H9 (cell line): Measurements from ENCODE around the gene MLC1. TPM values are rescaled to one million over a fixed set of nuclear protein-coding genes. Genes with fewer than 3 reads are reported as not detected.

ENCODE experiments used
- DNase-seq: peaks from one replicate; pipeline ENCODE4 v3.0.0-alpha.2; 2017
- H2AFZ ChIP-seq: one replicate; pipeline ENCODE4 v1.6.1; 2013; ENCODE audit warnings: mild to moderate bottlenecking, low read length, control low read depth, moderate library complexity
- H2AK5ac ChIP-seq: 2 replicates; pipeline ENCODE4 v1.6.1; 2013; ENCODE audit warnings: low read length, control low read depth, mixed read lengths; ENCODE audit not compliant: insufficient read length
- H2BK120ac ChIP-seq: one replicate; pipeline ENCODE4 v1.6.1; 2013; ENCODE audit warnings: low read depth, mild to moderate bottlenecking, low read length, control low read depth, inconsistent platforms; ENCODE audit not compliant: poor library complexity, severe bottlenecking
- H2BK12ac ChIP-seq: 2 replicates; pipeline ENCODE4 v1.6.1; 2013; ENCODE audit warnings: low read length, control low read depth, mixed read lengths, low read depth; ENCODE audit not compliant: insufficient read length
- H2BK15ac ChIP-seq: 2 replicates; pipeline ENCODE4 v1.6.1; 2013; ENCODE audit warnings: low read depth, low read length, control low read depth
- H2BK20ac ChIP-seq: one replicate; pipeline ENCODE4 v1.6.1; 2013; ENCODE audit warnings: low read depth, mild to moderate bottlenecking, low read length, control low read depth, inconsistent platforms; ENCODE audit not compliant: poor library complexity, severe bottlenecking
- H2BK5ac ChIP-seq: 2 replicates; pipeline ENCODE4 v1.6.1; 2013; ENCODE audit warnings: low read length, control low read depth, mixed read lengths; ENCODE audit not compliant: insufficient read length
- H3K14ac ChIP-seq: 2 replicates; pipeline ENCODE4 v1.6.1; 2013; ENCODE audit warnings: low read length, control low read depth; ENCODE audit not compliant: insufficient read depth
- H3K18ac ChIP-seq: 2 replicates; pipeline ENCODE4 v1.6.1; 2013; ENCODE audit warnings: low read depth, mild to moderate bottlenecking, mixed read lengths, low read length, control low read depth; ENCODE audit not compliant: insufficient read length
- H3K23ac ChIP-seq: 2 replicates; pipeline ENCODE4 v1.6.1; 2013; ENCODE audit warnings: low read length, control low read depth, mixed read lengths, low read depth; ENCODE audit not compliant: insufficient read length
- H3K23me2 ChIP-seq: 2 replicates; pipeline ENCODE4 v1.6.1; 2013; ENCODE audit warnings: low read depth, mild to moderate bottlenecking, mixed read lengths, low read length, control low read depth; ENCODE audit not compliant: insufficient read length, poor library complexity, severe bottlenecking
- H3K27ac ChIP-seq: 2 replicates; pipeline ENCODE4 v1.5.1; 2013; ENCODE audit warnings: low read length, control low read depth, mixed read lengths, low read depth; ENCODE audit not compliant: insufficient read length
- H3K27me3 ChIP-seq: 2 replicates; pipeline ENCODE4 v1.6.1; 2013; ENCODE audit warnings: low read length, control low read depth, inconsistent platforms; ENCODE audit not compliant: insufficient read depth
- H3K4ac ChIP-seq: 2 replicates; pipeline ENCODE4 v1.6.1; 2013; ENCODE audit warnings: low read depth, mild to moderate bottlenecking, control low read depth, inconsistent platforms, low read length, moderate library complexity
- H3K4me1 ChIP-seq: 2 replicates; pipeline ENCODE4 v1.6.1; 2013; ENCODE audit warnings: low read length, control low read depth, inconsistent platforms; ENCODE audit not compliant: insufficient read depth
- H3K4me2 ChIP-seq: 2 replicates; pipeline ENCODE4 v1.6.1; 2013; ENCODE audit warnings: low read length, control low read depth, mixed read lengths; ENCODE audit not compliant: insufficient read length, insufficient read depth
- H3K56ac ChIP-seq: 2 replicates; pipeline ENCODE4 v1.6.1; 2013; ENCODE audit warnings: low read depth, mild to moderate bottlenecking, mixed read lengths, low read length, control low read depth; ENCODE audit not compliant: insufficient read length
- H3K79me1 ChIP-seq: 2 replicates; pipeline ENCODE4 v1.6.1; 2013; ENCODE audit warnings: low read depth, mild to moderate bottlenecking, moderate library complexity, low read length, control low read depth, inconsistent platforms; ENCODE audit not compliant: insufficient read depth, poor library complexity, severe bottlenecking
- H3K79me2 ChIP-seq: 2 replicates; pipeline ENCODE4 v1.6.1; 2013; ENCODE audit warnings: low read length, control low read depth, inconsistent platforms; ENCODE audit not compliant: insufficient read depth
- H3K9ac ChIP-seq: 2 replicates; pipeline ENCODE4 v1.6.1; 2013; ENCODE audit warnings: low read length, control low read depth, mixed read lengths; ENCODE audit not compliant: insufficient read length; ENCODE audit errors: extremely low read depth
- H3K9me3 ChIP-seq: one replicate; pipeline ENCODE4 v1.6.1; 2013; ENCODE audit warnings: low read depth, low read length, inconsistent platforms; ENCODE audit not compliant: control insufficient read depth
- H3T11ph ChIP-seq: one replicate; pipeline ENCODE4 v1.6.1; 2013; ENCODE audit warnings: mild to moderate bottlenecking, low read length, control low read depth, inconsistent platforms
- H4K20me1 ChIP-seq: one replicate; pipeline ENCODE4 v1.6.1; 2013; ENCODE audit not compliant: control insufficient read depth, insufficient read length, insufficient read depth
- H4K5ac ChIP-seq: 2 replicates; pipeline ENCODE4 v1.6.1; 2013; ENCODE audit warnings: low read depth, mild to moderate bottlenecking, mixed read lengths, low read length, control low read depth; ENCODE audit not compliant: insufficient read length
- H4K8ac ChIP-seq: replicated peaks from 2 replicates; pipeline ENCODE4 v1.6.1; 2013; ENCODE audit warnings: low read length, control low read depth, mixed read lengths, low read depth; ENCODE audit not compliant: insufficient read length
- H4K91ac ChIP-seq: 2 replicates; pipeline ENCODE4 v1.6.1; 2013; ENCODE audit warnings: low read depth, mild to moderate bottlenecking, moderate library complexity, mixed read lengths, low read length, control low read depth; ENCODE audit not compliant: insufficient read length
- H3K27ac Mint-ChIP-seq, 3 experiments: 2 replicates in 2 of 3; 3 replicates in 1 of 3; pipeline ENCODE4 v1.8.0; 2020 to 2021; ENCODE audit warnings: mixed read lengths in 3 of 3, mild to moderate bottlenecking in 1 of 3, moderate library complexity in 1 of 3
- H3K27me3 Mint-ChIP-seq: 2 replicates; pipeline ENCODE4 v1.8.0; 2021; ENCODE audit warnings: low read depth, mild to moderate bottlenecking, moderate library complexity, mixed read lengths
- H3K36me3 Mint-ChIP-seq, 3 experiments: 2 replicates in 2 of 3; 3 replicates in 1 of 3; pipeline ENCODE4 v1.8.0; 2020 to 2021; ENCODE audit warnings: low read depth in 3 of 3, mixed read lengths in 3 of 3; ENCODE audit not compliant: insufficient read depth in 1 of 3
- H3K4me1 Mint-ChIP-seq, 2 experiments: 2 replicates each; pipeline ENCODE4 v1.8.0; 2020; ENCODE audit warnings: mixed read lengths in 2 of 2
- H3K4me3 Mint-ChIP-seq, 2 experiments: 2 replicates in 1 of 2; 3 replicates in 1 of 2; pipeline ENCODE4 v1.8.0; 2020 to 2021; ENCODE audit warnings: mild to moderate bottlenecking in 2 of 2, mixed read lengths in 2 of 2, moderate library complexity in 1 of 2
- H3K9me3 Mint-ChIP-seq, 2 experiments: 2 replicates in 1 of 2; 3 replicates in 1 of 2; pipeline ENCODE4 v1.8.0; 2020; ENCODE audit warnings: mild to moderate bottlenecking in 2 of 2, mixed read lengths in 2 of 2, moderate library complexity in 1 of 2
- CTCF ChIP-seq: fragments of 200-600 bp; sonication (generic); conservative IDR thresholded peaks from 3 replicates; pipeline ENCODE4 v1.8.0; 2021; ENCODE audit warnings: antibody characterized with exemption, mild to moderate bottlenecking
- WGBS: extraction: QIAGEN DNeasy Blood & Tissue Kit; methylation state at CpG from one replicate; pipeline ENCODE4 v1.1.7; 2013; ENCODE audit warnings: missing lambda C conversion rate, low lambda C conversion rate, mixed read lengths; ENCODE audit not compliant: insufficient read length; ENCODE audit errors: extremely low coverage; 5-methylcytosine and 5-hydroxymethylcytosine counted together
- total RNA-seq: library from RNA; stranded (reverse); gene quantifications from 2 replicates; pipeline ENCODE4 v1.2.1, GENCODE V29; 2021

Gene MLC1
- total RNA-seq, 1 experiment from 2014 or later: not detected

GRCh38 chr22:50118557-50119168, 33.4 kb upstream of the MLC1 start:
- Histone ChIP-seq H3K23ac (no peak overlapping the region), H3K56ac (no peak overlapping the region), H3K14ac (no peak overlapping the region), H3K27ac (no peak overlapping the region), H3K9ac (no peak overlapping the region), H3K4ac (no peak overlapping the region), H4K91ac (no peak overlapping the region), H3K18ac (no peak overlapping the region), H4K8ac (no peak overlapping the region), H4K5ac (no peak overlapping the region), H3T11ph (no peak overlapping the region), H2AK5ac (no peak overlapping the region), H3K79me2 (no peaks in the 10 kb centered on the region), H3K79me1 (no peaks in the 10 kb centered on the region), H2BK5ac (no peak overlapping the region), H2BK20ac (no peak overlapping the region), H3K4me2 (no peak overlapping the region), H2AFZ (no peak overlapping the region), H2BK15ac (no peak overlapping the region), H3K4me1 (no peaks in the 10 kb centered on the region), H2BK12ac (no peak overlapping the region), H3K27me3 (no peaks in the 10 kb centered on the region), H4K20me1 (no peaks in the 10 kb centered on the region), H2BK120ac (no peak overlapping the region), H3K23me2 (no peaks in the 10 kb centered on the region), H3K9me3 (no peaks in the 10 kb centered on the region)
- H3K27ac Mint-ChIP-seq: peak overlapping the region in 1 of 3 experiments; percentile 10; a peak in 1 of 7 replicates
- H3K4me3 Mint-ChIP-seq: no peak overlapping the region
- no peak for TF ChIP-seq CTCF
- no peak for DNase-seq
- peaks cover 3 to 5% of the 10 kb centered on the region in 2 experiments; a peak in 4 of 5 replicates for H3K9me3 Mint-ChIP-seq
- WGBS: no CpG with 5 or more reads among the region's 10 CpGs
- peaks cover 0 to 6% of the 10 kb centered on the region in 2 experiments; a peak in 3 of 4 replicates for H3K4me1 Mint-ChIP-seq
- H3K36me3 Mint-ChIP-seq: no peaks in the 10 kb centered on the region; a peak in 1 of 7 replicates
- H3K27me3 Mint-ChIP-seq: peaks cover 42% of the 10 kb centered on the region
